Keratinocyte (primary cell): ENCODE measurements around the gene EME2. TPM values are rescaled to one million over a fixed set of nuclear protein-coding genes. Genes with fewer than 3 reads are reported as not detected.

Experiments used
- DNase-seq: peaks from one replicate; pipeline ENCODE4 v3.0.0-alpha.2; 2011; ENCODE audit warnings: low read depth, missing footprints, low spot score
- FAIRE-seq: peaks from 2 replicates; lab custom pipeline; 2011; peaks lifted over from hg19 to GRCh38; lab: Jason Lieb, UNC
- H2AFZ ChIP-seq: 2 replicates; pipeline ENCODE4 v1.6.0; 2012; ENCODE audit warnings: low read length, control low read depth, inconsistent platforms; ENCODE audit not compliant: control insufficient read depth
- H3K27ac ChIP-seq: 2 replicates; pipeline ENCODE4 v1.5.1; 2011; ENCODE audit warnings: low read length; ENCODE audit not compliant: control insufficient read depth, insufficient read depth
- H3K27me3 ChIP-seq: 3 replicates; pipeline ENCODE4 v1.6.0; 2011; ENCODE audit warnings: low read length; ENCODE audit not compliant: control insufficient read depth, insufficient read depth; ENCODE audit errors: extremely low read depth
- H3K36me3 ChIP-seq, 2 experiments: 2 replicates in 1 of 2; 3 replicates in 1 of 2; pipeline ENCODE4 v1.5.1; 2011; ENCODE audit warnings: low read length in 2 of 2, mild to moderate bottlenecking in 1 of 2; ENCODE audit not compliant: control insufficient read depth in 2 of 2, insufficient read depth in 2 of 2; ENCODE audit errors: extremely low read depth in 1 of 2
- H3K4me1 ChIP-seq: 3 replicates; pipeline ENCODE4 v1.5.1; 2011; ENCODE audit warnings: low read length; ENCODE audit not compliant: control insufficient read depth, insufficient read depth; ENCODE audit errors: extremely low read depth
- H3K4me2 ChIP-seq: 3 replicates; pipeline ENCODE4 v1.6.0; 2011; ENCODE audit warnings: low read depth, low read length; ENCODE audit not compliant: control insufficient read depth, insufficient read depth; ENCODE audit errors: extremely low read depth
- H3K4me3 ChIP-seq, 3 experiments: fragments of 200-600 bp in 1 of 3; sonication (generic) in 1 of 3; 2 replicates in 2 of 3; 3 replicates in 1 of 3; pipeline ENCODE4 v1.5.1; 2011 to 2016; ENCODE audit warnings: low read length in 3 of 3, mild to moderate bottlenecking in 3 of 3, control low read depth in 2 of 3, inconsistent platforms in 1 of 3, low read depth in 1 of 3, mixed read lengths in 1 of 3, mixed run types in 1 of 3, moderate library complexity in 1 of 3; ENCODE audit not compliant: control insufficient read depth in 2 of 3, insufficient read depth in 2 of 3; ENCODE audit errors: extremely low read depth in 1 of 3
- H3K79me2 ChIP-seq: 2 replicates; pipeline ENCODE4 v1.6.0; 2012; ENCODE audit warnings: low read length; ENCODE audit not compliant: control insufficient read depth, insufficient read depth
- H3K9ac ChIP-seq: 3 replicates; pipeline ENCODE4 v1.6.0; 2011; ENCODE audit warnings: low read length; ENCODE audit not compliant: control insufficient read depth, insufficient read depth; ENCODE audit errors: extremely low read depth
- H3K9me1 ChIP-seq: 3 replicates; pipeline ENCODE4 v1.6.0; 2011; ENCODE audit warnings: low read length; ENCODE audit not compliant: control insufficient read depth, insufficient read depth; ENCODE audit errors: extremely low read depth
- H3K9me3 ChIP-seq: 2 replicates; pipeline ENCODE4 v1.5.1; 2012; ENCODE audit warnings: low read depth, low read length; ENCODE audit not compliant: control insufficient read depth
- H4K20me1 ChIP-seq: 3 replicates; pipeline ENCODE4 v1.6.0; 2011; ENCODE audit warnings: low read length; ENCODE audit not compliant: control insufficient read depth, insufficient read depth; ENCODE audit errors: extremely low read depth
- CTCF ChIP-seq, 3 experiments: IDR thresholded peaks in 1 of 3; conservative IDR thresholded peaks in 1 of 3; optimal IDR thresholded peaks in 1 of 3; 2 replicates in 2 of 3; 3 replicates in 1 of 3; pipeline versions ENCODE3 to v1.5.1; 2011; ENCODE audit warnings: low read length in 3 of 3, mild to moderate bottlenecking in 3 of 3, moderate library complexity in 2 of 3, control low read depth in 1 of 3, inconsistent platforms in 1 of 3; ENCODE audit not compliant: insufficient read depth in 2 of 3; ENCODE audit errors: extremely low read depth in 1 of 3
- EZH2 ChIP-seq: IDR thresholded peaks from one replicate; pipeline ENCODE4 v1.6.1; 2012; ENCODE audit warnings: inconsistent platforms, mild to moderate bottlenecking, low read length, moderate library complexity
- dilution Hi-C: fragments of 300-500 bp; cut with MboI; formaldehyde crosslinking; loops from one replicate; pipeline ENCODE4 v1.7.0; 2020; ENCODE audit warnings: low sequenced_read_pairs; ENCODE audit not compliant: extremely low pct_ligation_motif_present
- polyA minus RNA-seq, 3 experiments: library from RNA; depleted of rRNA, polyadenylated mRNA; stranded (reverse); fragments of >200 nt; gene quantifications; 1 replicate in 1 of 3; 2 replicates in 1 of 3; 3 replicates in 1 of 3; pipeline ENCODE4 v1.2.3, GENCODE V29; 2011
- polyA plus RNA-seq, 5 experiments: library from polyadenylated mRNA; depleted of rRNA in 3 of 5; stranded (reverse) in 3 of 5; stranded (forward) in 1 of 5; unstranded in 1 of 5; fragments of >200 nt; gene quantifications; 1 replicate in 1 of 5; 2 replicates in 3 of 5; 3 replicates in 1 of 5; pipeline versions ENCODE4 v1.2.1 to v1.2.3, GENCODE V29; 2011 to 2012; ENCODE audit warnings: missing spikeins in 2 of 5, low read depth in 1 of 5, low replicate concordance in 1 of 5

The EME2 gene
- polyA plus RNA-seq, result 6.3 to 19.3 TPM (median 7.6 TPM) in 3 replicates
- polyA plus RNA-seq (2011; ENCODE audit: low read depth), result 1.2 TPM
- polyA plus RNA-seq (2011; cell fraction: cytosol; rRNA removed), result 3.6 and 6.8 TPM in 2 replicates
- polyA plus RNA-seq (2011; cell fraction: nucleus; rRNA removed), result 51.2 and 73.5 TPM in 2 replicates
- 3.9 and 6.8 TPM in 2 replicates for polyA plus RNA-seq (2012; ENCODE audit: low replicate concordance)
- polyA minus RNA-seq, result 4.5 to 6.7 TPM (median 5.7 TPM) in 3 replicates
- 11.9 TPM for polyA minus RNA-seq (2011; cell fraction: cytosol; rRNA and poly(A)+ RNA removed)
- polyA minus RNA-seq (2011; cell fraction: nucleus; rRNA and poly(A)+ RNA removed), result 22.3 and 23.7 TPM in 2 replicates

DNA sequence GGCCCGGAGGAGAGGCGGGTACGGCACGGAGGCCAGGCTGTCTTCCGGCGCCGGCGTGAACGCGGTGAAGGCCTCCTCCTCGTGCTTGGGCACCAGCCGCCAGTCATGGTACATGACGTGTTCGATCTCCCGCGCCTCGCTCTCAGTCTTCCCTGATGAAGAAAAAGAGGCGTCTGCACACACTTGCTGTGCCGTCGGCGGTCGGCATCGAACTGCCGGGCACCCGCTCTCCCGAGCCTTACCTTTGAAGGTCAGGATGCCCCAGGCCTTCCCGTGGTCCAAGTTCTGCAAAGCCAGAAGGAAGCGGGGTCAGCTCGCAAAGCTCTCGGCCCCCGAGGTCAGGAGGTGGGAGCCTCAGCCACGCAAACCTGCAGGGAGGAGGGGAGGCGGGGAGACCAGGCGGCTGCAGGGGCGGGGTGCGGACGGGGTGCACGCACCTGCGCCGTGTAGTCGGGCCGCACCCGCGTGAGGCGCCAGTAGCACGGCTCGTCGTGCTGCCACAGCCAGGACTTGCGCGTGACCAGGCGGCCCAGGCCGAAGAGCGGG lies at the start of gene EME2:
EME2 (plus strand) TSS at position 449 of the 546 bp plus-strand sequence. CDS start 418 bp downstream, outside the sequence.
- no peaks in the 10 kb centered on the region for H3K9me3 ChIP-seq
- dilution Hi-C loops, result no loop called here
- peaks cover 32% of the 10 kb centered on the region for H3K79me2 ChIP-seq
- peak within 1 kb of the TSS; percentile 74 for H2AFZ ChIP-seq
- H3K4me1 ChIP-seq, result peaks cover 22% of the 10 kb centered on the region
- peak within 1 kb of the TSS; percentile 81 for H3K9ac ChIP-seq
- peaks cover 2% of the 10 kb centered on the region for H4K20me1 ChIP-seq
- H3K9me1 ChIP-seq, result no peaks in the 10 kb centered on the region
- FAIRE-seq, result no peak
- no peak for DNase-seq
- H3K4me3 ChIP-seq, result peak within 1 kb of the TSS; percentile 73 to 75 (median 73)
- H3K4me2 ChIP-seq, result peak within 1 kb of the TSS; percentile 99
- peaks cover 3 to 11% of the 10 kb centered on the region in 2 experiments for H3K36me3 ChIP-seq
- peak within 1 kb of the TSS; percentile 76 for H3K27ac ChIP-seq
- no peak for TF ChIP-seq EZH2
- TF ChIP-seq CTCF (optimal IDR thresholded peaks at IDR 0.05 in 1 of 3, IDR thresholded peaks at IDR 0.05 in 1 of 3, conservative IDR thresholded peaks at IDR 0.05 in 1 of 3; ENCODE audit: extremely low read depth in 1 of 3, insufficient read depth in 2 of 3, low read length in 3 of 3), result no peak
- H3K27me3 ChIP-seq, result no peaks in the 10 kb centered on the region

GRCh38 chr16:1723450-1724147 lies 49.0 kb upstream of the EME2 start:
- DNase-seq (no peak), FAIRE-seq (no peak)
- TF ChIP-seq CTCF (optimal IDR thresholded peaks at IDR 0.05 in 1 of 3, IDR thresholded peaks at IDR 0.05 in 1 of 3, conservative IDR thresholded peaks at IDR 0.05 in 1 of 3; ENCODE audit: extremely low read depth in 1 of 3, insufficient read depth in 2 of 3, low read length in 3 of 3), result peak; percentile 61 to 85 (median 73)
- no peak for TF ChIP-seq EZH2
- H3K4me2 ChIP-seq, result peak overlapping the region; percentile 32
- H3K79me2 ChIP-seq, result peaks cover 12% of the 10 kb centered on the region
- H3K4me1 ChIP-seq, result peaks cover 17% of the 10 kb centered on the region
- no peaks in the 10 kb centered on the region for H3K9me3 ChIP-seq
- dilution Hi-C loops, result no loop called here
- H3K36me3 ChIP-seq, result peaks cover 2 to 19% of the 10 kb centered on the region in 2 experiments
- peak overlapping the region; percentile 40 for H3K27ac ChIP-seq
- no peaks in the 10 kb centered on the region for H3K9me1 ChIP-seq
- no peak overlapping the region for H3K4me3 ChIP-seq
- H2AFZ ChIP-seq, result no peak overlapping the region
- H4K20me1 ChIP-seq, result peaks cover 2% of the 10 kb centered on the region
- H3K9ac ChIP-seq, result no peak overlapping the region
- H3K27me3 ChIP-seq, result no peaks in the 10 kb centered on the region
